Measurements from ENCODE around the gene WSB1. TPM values are rescaled to one million over a fixed set of nuclear protein-coding genes. Genes with fewer than 3 reads are reported as not detected.

WSB1 gene
- total and polyA plus RNA-seq, 9 of the 15 experiments (the other 6 are each of a cell fraction or from before 2014, with no cell fraction given), result 22.8 to 229 (median 81.1) TPM

GRCh38 chr17:27342059-27342458, 48.1 kb downstream of the WSB1 start:
- Histone ChIP-seq H3K9me3 (replicated peaks; ENCODE audit: control insufficient read depth, insufficient read depth, low read depth, low read length) (0 out of 2 replicates have a peak, but pooled peaks cover 3% of the 10 kb centered on the region), H3K79me2 (ENCODE audit: control insufficient read depth, insufficient read depth, low read length) (peaks cover 14% of the 10 kb centered on the region; the same call in 2 of the 3 replicates), H3K36me3 (ENCODE audit: control insufficient read depth, insufficient read depth, low read length) (peaks cover 2% of the 10 kb centered on the region; the same call in 2 of the 3 replicates), H3K27ac (ENCODE audit: extremely low read depth, low read depth, low read length) (no peak overlapping the region; the same call in 2 of the 3 replicates), H3K4me3 (no peak overlapping the region), H4K20me1 (replicated peaks; ENCODE audit: control insufficient read depth, insufficient read depth, low read length) (no peaks in the 10 kb centered on the region), H3K4me2 (ENCODE audit: insufficient read depth, low read length) (no peak overlapping the region), H3K9me1 (ENCODE audit: control insufficient read depth, insufficient read depth, low read length) (no peaks in the 10 kb centered on the region), H3K4me1 (replicated peaks in 1 of 2; ENCODE audit: control insufficient read depth in 2 of 2, insufficient read depth in 2 of 2, low read length in 2 of 2) (peaks cover 38 to 74% of the 10 kb centered on the region in 2 experiments), H3K9ac (ENCODE audit: insufficient read depth in 1 of 2, low read depth in 2 of 2, low read length in 2 of 2) (no peak overlapping the region), H2AFZ (ENCODE audit: low read depth, low read length) (no peak overlapping the region), H3K27me3 (ENCODE audit: control insufficient read depth in 2 of 2, insufficient read depth in 2 of 2, low read length in 2 of 2) (no peaks in the 10 kb centered on the region)
- ChIA-PET CTCF (ENCODE audit: low intra/inter-chr PET ratio) (no interaction called here), POLR2A (interaction anchor here (2.1 kb wide), 1 partner anchor 10 kb away, joined by 12 read pairs; no protein-coding TSS in a partner anchor)
- 67% methylated on average over 4 of the region's 4 CpGs for WGBS (ENCODE audit: insufficient coverage, low coverage, missing lambda C conversion rate)
- FAIRE-seq (no peak), DNase-seq (ENCODE audit: extremely low read depth in 1 of 4, low spot score in 3 of 4) (no peak), ATAC-seq (no peak)
- intact Hi-C loops (cut with micrococcal nuclease) (no loop called here), in situ Hi-C loops (cut with MboI) (no loop called here)
- TF ChIP-seq ZNF280B (CRISPR knock-in tag; IDR thresholded peaks at IDR 0.05), result no peak
- no peak for TF ChIP-seq ZNF668 (CRISPR knock-in tag; IDR thresholded peaks at IDR 0.05)
- TF ChIP-seq SPI1 (IDR thresholded peaks at IDR 0.05; ENCODE audit: borderline replicate concordance, low read depth, low read length), result peak; percentile 27; the same call in 1 of the 2 replicates
- TF ChIP-seq PHF20 (IDR thresholded peaks at IDR 0.05; ENCODE audit: partially characterized antibody), result no peak
- TF ChIP-seq ZNF431 (CRISPR knock-in tag; IDR thresholded peaks at IDR 0.05), result no peak
- no TSS peak for BruUV-seq (replicated peaks)
